Cerebellar cortex (tissue), 1 donor: ENCODE data around the gene FAM83G.
A peak's percentile ranks its signal among the peaks of the same experiment; 100 is the strongest.
"Not testable (repeated sequence)": the region's sequence is repeated elsewhere in the genome, so short reads cannot be mapped to it uniquely, and the experiment has no call there.

ENCODE experiments used
- DNase-seq: peaks from one replicate; pipeline ENCODE4 v3.0.0-alpha.2; 2015; ENCODE audit warnings: low spot score

Gene FAM83G

GRCh38 chr17:18967916-18968315, 36.6 kb downstream of the FAM83G start:
- DNase-seq, result no peak

GRCh38 chr17:18966831-18967624, 37.5 kb downstream of the FAM83G start:
- peak; percentile 30 for DNase-seq

GRCh38 chr17:18965530-18966236, 38.9 kb downstream of the FAM83G start:
- DNase-seq, result no peak

GRCh38 chr17:18964550-18964949, 40.0 kb downstream of the FAM83G start:
- DNase-seq, result no peak

GRCh38 chr17:18964018-18964351, 40.6 kb downstream of the FAM83G start:
- DNase-seq, result no peak

- DNase-seq, result no peak
Measured at GRCh38 chr17:18963126-18964017, 41.2 kb downstream of the FAM83G start.

GRCh38 chr17:18962494-18962815, 42.1 kb downstream of the FAM83G start:
- DNase-seq, result no peak

GRCh38 chr17:18961634-18962493, 42.7 kb downstream of the FAM83G start:
- DNase-seq, result no peak

GRCh38 chr17:18960803-18961511, 43.6 kb downstream of the FAM83G start:
- DNase-seq, result peak; percentile 45

GRCh38 chr17:18960241-18960665, 44.3 kb downstream of the FAM83G start:
- no peak for DNase-seq

- DNase-seq, result no peak
Measured at GRCh38 chr17:18959845-18960240, 44.7 kb downstream of the FAM83G start.

- no peak for DNase-seq
Measured at GRCh38 chr17:18959071-18959844, 45.3 kb downstream of the FAM83G start.

GRCh38 chr17:18958611-18959010, 46.0 kb downstream of the FAM83G start:
- no peak for DNase-seq

GRCh38 chr17:18957831-18958230, 46.7 kb downstream of the FAM83G start:
- no peak for DNase-seq

- DNase-seq, result no peak
Measured at GRCh38 chr17:18956581-18956980, 48.0 kb downstream of the FAM83G start.

GRCh38 chr17:18956021-18956420, 48.5 kb downstream of the FAM83G start:
- DNase-seq, result not testable (repeated sequence)

- no peak for DNase-seq
Measured at GRCh38 chr17:18955009-18955408, 49.6 kb downstream of the FAM83G start.

GRCh38 chr17:18954321-18954720, 50.2 kb downstream of the FAM83G start:
- no peak for DNase-seq

- DNase-seq, result no peak
Measured at GRCh38 chr17:18953231-18953728, 51.3 kb downstream of the FAM83G start.
